GM18870 (cell line): ENCODE data around the gene CHRNG.
"Not testable (repeated sequence)": the region's sequence is repeated elsewhere in the genome, so short reads cannot be mapped to it uniquely, and the experiment has no call there.

ENCODE experiments used
- ATAC-seq: cut with Tn5 transposase; IDR thresholded peaks from one replicate; pipeline ENCODE4 v1.9.1; 2021; ENCODE audit warnings: moderate library complexity; ENCODE audit not compliant: unreplicated experiment

The CHRNG gene

GRCh38 chr2:232543491-232543890, 4.0 kb downstream of the CHRNG start:
- no peak for ATAC-seq

GRCh38 chr2:232543928-232544631, 4.6 kb downstream of the CHRNG start:
- ATAC-seq, result no peak

GRCh38 chr2:232544674-232545073, 5.2 kb downstream of the CHRNG start:
- no peak for ATAC-seq

GRCh38 chr2:232545511-232546375, 6.3 kb downstream of the CHRNG start:
- no peak for ATAC-seq

GRCh38 chr2:232547991-232548390, 8.5 kb downstream of the CHRNG start:
- no peak for ATAC-seq

- ATAC-seq, result no peak
Observed at GRCh38 chr2:232549655-232550353, 10.3 kb downstream of the CHRNG start.

- ATAC-seq, result peak; percentile 82
Observed at GRCh38 chr2:232550354-232551249, 11.1 kb downstream of the CHRNG start, which contains the start of the genes EIF4E2 and TIGD1. Gene EIF4E2 (plus strand): TSS chr2:232550689. CDS start chr2:232550725, 36 bp downstream. Gene TIGD1 (minus strand): TSS chr2:232550557. CDS start chr2:232549882, 675 bp downstream.

- no peak for ATAC-seq
Observed at GRCh38 chr2:232551250-232551638, 11.8 kb downstream of the CHRNG start.

GRCh38 chr2:232551776-232552175, 12.3 kb downstream of the CHRNG start:
- ATAC-seq, result no peak

GRCh38 chr2:232556426-232556825, 16.9 kb downstream of the CHRNG start:
- ATAC-seq, result no peak

- no peak for ATAC-seq
Observed at GRCh38 chr2:232562515-232563151, 23.1 kb downstream of the CHRNG start.

GRCh38 chr2:232563580-232563979, 24.1 kb downstream of the CHRNG start:
- ATAC-seq, result no peak

GRCh38 chr2:232567721-232568120, 28.2 kb downstream of the CHRNG start:
- no peak for ATAC-seq

- ATAC-seq, result no peak
Observed at GRCh38 chr2:232568161-232568560, 28.7 kb downstream of the CHRNG start.

GRCh38 chr2:232569541-232569940, 30.0 kb downstream of the CHRNG start:
- ATAC-seq, result no peak

GRCh38 chr2:232570481-232570880, 31.0 kb downstream of the CHRNG start:
- ATAC-seq, result not testable (repeated sequence)

- ATAC-seq, result no peak
Observed at GRCh38 chr2:232571026-232571474, 31.6 kb downstream of the CHRNG start.

GRCh38 chr2:232573042-232573441, 33.5 kb downstream of the CHRNG start:
- no peak for ATAC-seq

- no peak for ATAC-seq
Observed at GRCh38 chr2:232573771-232574435, 34.4 kb downstream of the CHRNG start.
